ENCODE data around the gene L1CAM. TPM values are rescaled to one million over a fixed set of nuclear protein-coding genes. Genes with fewer than 3 reads are reported as not detected.

L1CAM gene
- total RNA-seq, 2 experiments from 2014 or later, result 0.47 to 0.57 TPM

GRCh38 chrX:153902385-153902784, 16.4 kb upstream of the L1CAM start:
- CTCF ChIA-PET, result no interaction called here
- H3K4me3 Mint-ChIP-seq, result no peak overlapping the region
- DNase-seq, result no peak
- H3K27me3 Mint-ChIP-seq, result no peaks in the 10 kb centered on the region
- intact Hi-C loops (cut with DNase I, micrococcal nuclease), result loop anchor here in 1 of 2 experiments (5.0 kb wide), 2 partner anchors 80 to 140 kb away; partner anchors contain the start of gene PLXNB3
- peaks cover 36% of the 10 kb centered on the region for H3K4me1 Mint-ChIP-seq
- POLR2A ChIA-PET, result no interaction called here
- H3K9me3 Mint-ChIP-seq (ENCODE audit: low read depth), result no peaks in the 10 kb centered on the region
- H3K27ac Mint-ChIP-seq, result no peak overlapping the region
- no peak for ATAC-seq
- H3K36me3 Mint-ChIP-seq (ENCODE audit: low read depth), result no peaks in the 10 kb centered on the region

DNA sequence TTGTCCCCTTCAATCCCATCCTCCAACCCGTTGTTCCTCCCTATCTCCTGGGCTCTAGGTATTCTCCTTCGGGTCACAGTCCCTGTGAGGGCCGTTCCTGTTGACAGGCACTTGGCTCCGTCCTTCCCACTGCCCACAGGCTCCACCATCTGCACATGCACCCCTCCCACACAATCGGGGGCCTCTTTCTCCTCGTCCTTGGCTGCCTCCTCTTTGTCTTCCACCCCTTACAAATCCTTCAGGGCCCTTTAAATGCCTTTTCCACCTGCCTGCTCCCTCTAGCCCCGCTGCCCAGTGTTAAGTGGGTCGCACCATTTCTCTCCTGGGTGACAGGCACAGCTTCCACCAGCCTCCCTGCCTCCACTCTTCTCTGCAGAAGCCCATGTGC, 15.8 kb upstream of the L1CAM start:
- intact Hi-C loops (cut with DNase I, micrococcal nuclease), result loop anchor here in 1 of 2 experiments (5.0 kb wide), 2 partner anchors 79 to 139 kb away; partner anchors contain the start of gene PLXNB3
- POLR2A ChIA-PET, result no interaction called here

GRCh38 chrX:153900831-153901752, 15.1 kb upstream of the L1CAM start:
- CTCF ChIA-PET, result no interaction called here
- POLR2A ChIA-PET, result interaction anchor here (0.7 to 1.0 kb wide), 2 partner anchors 24 to 27 kb away, joined by 3 read pairs; no protein-coding TSS in a partner anchor
- H3K27ac Mint-ChIP-seq, result peak overlapping the region; percentile 47

More for the DNA sequence above, 15.8 kb upstream of the L1CAM start:
- H3K4me3 Mint-ChIP-seq, result no peak overlapping the region
- peak overlapping the region; percentile 25 for H3K27ac Mint-ChIP-seq
- CTCF ChIA-PET, result no interaction called here
- ATAC-seq, result no peak
- no peaks in the 10 kb centered on the region for H3K9me3 Mint-ChIP-seq (ENCODE audit: low read depth)
- no peaks in the 10 kb centered on the region for H3K27me3 Mint-ChIP-seq
- H3K36me3 Mint-ChIP-seq (ENCODE audit: low read depth), result no peaks in the 10 kb centered on the region
- no peak for DNase-seq
- peaks cover 36% of the 10 kb centered on the region for H3K4me1 Mint-ChIP-seq

DNA sequence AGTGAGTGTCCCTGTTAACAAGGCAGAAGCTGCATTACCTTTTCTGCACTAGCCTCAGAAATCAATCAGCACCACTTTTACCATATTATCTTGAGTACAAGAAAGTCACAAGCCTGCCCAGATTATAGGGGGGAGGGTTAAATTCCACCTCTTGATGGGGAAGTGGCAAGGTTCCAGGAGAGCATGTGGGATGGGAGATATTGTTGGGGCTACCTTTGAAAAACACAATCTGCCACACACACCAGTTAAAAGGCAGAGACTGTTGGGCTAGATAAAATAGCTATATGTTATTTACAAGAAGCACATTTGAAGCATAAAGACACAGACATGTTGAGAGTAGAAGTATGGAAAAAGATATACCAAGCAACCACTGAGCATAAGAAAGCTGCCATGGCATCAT, 11.9 kb upstream of the L1CAM start:
- DNase-seq (no peak), ATAC-seq (no peak)
- H3K36me3 Mint-ChIP-seq (ENCODE audit: low read depth), result no peaks in the 10 kb centered on the region
- H3K4me1 Mint-ChIP-seq, result peaks cover 22% of the 10 kb centered on the region
- no peaks in the 10 kb centered on the region for H3K27me3 Mint-ChIP-seq
- H3K9me3 Mint-ChIP-seq (ENCODE audit: low read depth), result no peaks in the 10 kb centered on the region
- intact Hi-C loops (cut with DNase I, micrococcal nuclease), result no loop called here
- ChIA-PET CTCF (no interaction called here), POLR2A (no interaction called here)
- H3K4me3 Mint-ChIP-seq, result no peak overlapping the region
- no peak overlapping the region for H3K27ac Mint-ChIP-seq

More at GRCh38 chrX:153900831-153901752, 15.1 kb upstream of the L1CAM start:
- ATAC-seq, result peak; percentile 83
- H3K9me3 Mint-ChIP-seq (ENCODE audit: low read depth), result no peaks in the 10 kb centered on the region
- H3K36me3 Mint-ChIP-seq (ENCODE audit: low read depth), result no peaks in the 10 kb centered on the region
- peak overlapping the region; percentile 49 for H3K4me3 Mint-ChIP-seq
- no peaks in the 10 kb centered on the region for H3K27me3 Mint-ChIP-seq
- peaks cover 41% of the 10 kb centered on the region for H3K4me1 Mint-ChIP-seq
- DNase-seq, result peak; percentile 78
- intact Hi-C loops (cut with DNase I, micrococcal nuclease), result loop anchor here in 1 of 2 experiments (5.0 kb wide), 2 partner anchors 79 to 139 kb away; partner anchors contain the start of gene PLXNB3

- ChIA-PET POLR2A (no interaction called here), CTCF (no interaction called here)
- intact Hi-C loops (cut with DNase I, micrococcal nuclease), result loop anchor here in 1 of 2 experiments (5.0 kb wide), 1 partner anchor 72 kb away; no protein-coding TSS in a partner anchor
- Mint-ChIP-seq H3K4me1 (peaks cover 4% of the 10 kb centered on the region), H3K27ac (no peak overlapping the region), H3K36me3 (ENCODE audit: low read depth) (no peaks in the 10 kb centered on the region), H3K4me3 (no peak overlapping the region), H3K9me3 (ENCODE audit: low read depth) (no peaks in the 10 kb centered on the region), H3K27me3 (peaks cover 9% of the 10 kb centered on the region)
- no peak for ATAC-seq
- no peak for DNase-seq
These were observed 3.1 kb upstream of the L1CAM start for GRCh38 chrX:153889123-153889522.

GRCh38 chrX:153888344-153888743, 2.4 kb upstream of the L1CAM start:
- ChIA-PET POLR2A (no interaction called here), CTCF (no interaction called here)
- Mint-ChIP-seq H3K4me3 (no peak overlapping the region), H3K36me3 (ENCODE audit: low read depth) (no peaks in the 10 kb centered on the region), H3K27ac (no peak overlapping the region), H3K27me3 (peaks cover 9% of the 10 kb centered on the region), H3K9me3 (ENCODE audit: low read depth) (no peaks in the 10 kb centered on the region), H3K4me1 (peaks cover 4% of the 10 kb centered on the region)
- no peak for DNase-seq
- ATAC-seq, result no peak
- intact Hi-C loops (cut with DNase I, micrococcal nuclease), result loop anchor here in 1 of 2 experiments (5.0 kb wide), 1 partner anchor 71 kb away; no protein-coding TSS in a partner anchor

DNA sequence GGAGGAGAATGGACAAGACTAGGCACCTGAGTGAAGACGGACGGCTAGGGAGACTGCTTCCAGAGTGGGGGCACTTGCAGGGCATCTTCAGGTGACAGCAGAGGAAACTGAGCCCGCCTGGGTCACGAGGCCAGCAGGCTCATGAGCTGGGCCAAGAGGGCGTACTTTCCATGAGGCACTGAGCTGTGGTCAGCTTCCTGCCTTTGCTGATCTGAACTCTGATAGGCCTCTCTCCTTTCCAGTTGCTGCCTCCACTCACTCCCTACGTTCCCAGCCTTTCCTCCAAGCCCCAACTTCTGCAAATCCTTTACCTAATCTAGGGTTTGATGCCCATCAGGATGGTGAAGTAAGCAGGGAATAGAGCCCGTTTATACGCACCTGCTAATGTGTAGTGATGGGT, 1.4 kb upstream of the L1CAM start:
- ATAC-seq (no peak), DNase-seq (no peak)
- Mint-ChIP-seq H3K36me3 (ENCODE audit: low read depth) (no peaks in the 10 kb centered on the region), H3K4me1 (peaks cover 4% of the 10 kb centered on the region), H3K27ac (no peak overlapping the region), H3K9me3 (ENCODE audit: low read depth) (no peaks in the 10 kb centered on the region), H3K27me3 (peaks cover 9% of the 10 kb centered on the region), H3K4me3 (no peak overlapping the region)
- intact Hi-C loops (cut with DNase I, micrococcal nuclease), result loop anchor here in 1 of 2 experiments (5.0 kb wide), 1 partner anchor 70 kb away; no protein-coding TSS in a partner anchor
- POLR2A ChIA-PET, result interaction anchor here (0.6 kb wide), 1 partner anchor 30 kb away, joined by 3 read pairs; no protein-coding TSS in a partner anchor
- CTCF ChIA-PET, result interaction anchor here (1.2 kb wide), 1 partner anchor 120 kb away, joined by 4 read pairs; no protein-coding TSS in a partner anchor

- Mint-ChIP-seq H3K27ac (no peak overlapping the region), H3K36me3 (ENCODE audit: low read depth) (no peaks in the 10 kb centered on the region), H3K27me3 (peaks cover 12% of the 10 kb centered on the region), H3K4me3 (no peak overlapping the region), H3K9me3 (ENCODE audit: low read depth) (no peaks in the 10 kb centered on the region), H3K4me1 (peaks cover 4% of the 10 kb centered on the region)
- ChIA-PET CTCF (interaction anchor here (0.5 to 1.2 kb wide), 3 partner anchors 65 to 219 kb away, joined by 3 to 4 read pairs (median 4); no protein-coding TSS in a partner anchor), POLR2A (interaction anchor here (0.6 kb wide), 1 partner anchor 30 kb away, joined by 3 read pairs; no protein-coding TSS in a partner anchor)
- intact Hi-C loops (cut with DNase I, micrococcal nuclease), result loop anchor here in 1 of 2 experiments (5.0 kb wide), 1 partner anchor 70 kb away; no protein-coding TSS in a partner anchor
- no peak for ATAC-seq
- DNase-seq, result no peak
These were observed 942 bp upstream of the L1CAM start for GRCh38 chrX:153886915-153887314.

DNA sequence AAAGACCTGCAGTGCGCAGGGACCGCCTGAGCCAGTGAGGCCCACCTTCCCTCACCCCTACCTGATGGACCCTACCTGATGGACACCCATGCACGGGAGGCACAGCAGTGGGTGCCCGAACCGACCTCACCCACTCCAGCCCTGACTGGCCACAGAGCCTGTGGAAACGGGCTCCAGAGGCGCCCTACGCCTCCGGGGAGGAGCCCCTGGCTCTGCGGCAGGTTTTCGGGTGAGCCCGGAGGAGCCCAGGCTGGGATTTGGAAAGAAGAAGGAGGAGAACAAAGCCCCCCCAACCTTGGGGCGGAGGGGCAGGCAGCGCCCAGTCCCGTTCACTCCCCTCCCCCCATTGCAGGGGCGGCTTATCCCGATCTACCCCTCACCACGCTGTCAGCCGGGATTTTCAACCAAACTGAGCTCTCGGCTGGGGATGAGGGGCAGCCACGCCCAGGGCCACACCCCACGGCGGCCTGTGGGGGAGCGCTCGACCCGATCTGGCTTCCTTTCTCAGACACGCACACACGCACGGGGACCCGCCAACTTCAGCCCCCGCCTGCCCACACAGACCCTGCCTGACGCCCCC, 675 bp downstream of the L1CAM start:
- ATAC-seq (no peak), DNase-seq (no peak)
- peak overlapping the region; percentile 41 for H3K4me3 Mint-ChIP-seq
- no peaks in the 10 kb centered on the region for H3K9me3 Mint-ChIP-seq (ENCODE audit: low read depth)
- H3K27ac Mint-ChIP-seq, result no peak overlapping the region
- peaks cover 4% of the 10 kb centered on the region for H3K4me1 Mint-ChIP-seq
- ChIA-PET POLR2A (no interaction called here), CTCF (no interaction called here)
- intact Hi-C loops (cut with DNase I, micrococcal nuclease), result loop anchor here in 1 of 2 experiments (5.0 kb wide), 1 partner anchor 68 kb away; no protein-coding TSS in a partner anchor
- H3K36me3 Mint-ChIP-seq (ENCODE audit: low read depth), result no peaks in the 10 kb centered on the region
- peaks cover 12% of the 10 kb centered on the region for H3K27me3 Mint-ChIP-seq

DNA sequence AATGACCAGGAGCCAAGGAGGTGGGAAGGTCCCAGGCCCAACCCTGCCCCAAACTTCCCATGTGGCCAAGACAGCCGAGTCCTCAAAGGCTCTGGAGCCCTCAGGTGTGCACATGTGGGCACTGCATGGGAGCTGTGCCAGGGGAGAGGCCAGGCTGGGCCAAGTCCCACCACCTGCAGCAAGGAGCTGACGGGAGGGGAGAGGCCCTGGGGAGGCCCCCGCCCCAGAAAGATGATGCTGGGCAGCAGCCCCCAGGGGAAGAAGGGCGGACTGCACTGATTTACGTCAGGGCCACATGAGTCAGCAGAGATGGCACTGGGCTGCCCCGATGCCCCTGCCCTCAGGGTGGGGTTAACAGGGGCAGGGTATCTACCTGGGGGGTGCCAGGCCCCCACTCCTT, 1.4 kb downstream of the L1CAM start:
- no peaks in the 10 kb centered on the region for H3K9me3 Mint-ChIP-seq (ENCODE audit: low read depth)
- POLR2A ChIA-PET, result no interaction called here
- H3K4me3 Mint-ChIP-seq, result no peak overlapping the region
- intact Hi-C loops (cut with DNase I, micrococcal nuclease), result loop anchor here (1.0 to 5.0 kb wide), 2 partner anchors 120 to 122 kb away; partner anchors contain the start of gene PLXNB3 (in 2 of the 2)
- peak; percentile 38 for DNase-seq
- no peak overlapping the region for H3K27ac Mint-ChIP-seq
- H3K4me1 Mint-ChIP-seq, result peaks cover 4% of the 10 kb centered on the region
- CTCF ChIA-PET, result no interaction called here
- peaks cover 12% of the 10 kb centered on the region for H3K27me3 Mint-ChIP-seq
- no peaks in the 10 kb centered on the region for H3K36me3 Mint-ChIP-seq (ENCODE audit: low read depth)
- ATAC-seq, result peak; percentile 67

- H3K4me3 Mint-ChIP-seq, result no peak overlapping the region
- no peaks in the 10 kb centered on the region for H3K9me3 Mint-ChIP-seq (ENCODE audit: low read depth)
- intact Hi-C loops (cut with DNase I, micrococcal nuclease), result loop anchor here (1.0 to 5.0 kb wide), 2 partner anchors 120 to 122 kb away; partner anchors contain the start of gene PLXNB3 (in 2 of the 2)
- no peak for ATAC-seq
- ChIA-PET CTCF (no interaction called here), POLR2A (no interaction called here)
- peaks cover 7% of the 10 kb centered on the region for H3K4me1 Mint-ChIP-seq
- no peak overlapping the region for H3K27ac Mint-ChIP-seq
- H3K27me3 Mint-ChIP-seq, result peaks cover 12% of the 10 kb centered on the region
- H3K36me3 Mint-ChIP-seq (ENCODE audit: low read depth), result no peaks in the 10 kb centered on the region
- no peak for DNase-seq
These were observed 1.8 kb downstream of the L1CAM start for GRCh38 chrX:153884136-153884535.

Measured in activated CD4-positive, alpha-beta T cell treated with anti-CD3 and anti-CD28 coated beads for 36 hours (primary cell).